HCT116 (cell line): ENCODE measurements around the gene PKNOX2. TPM values are rescaled to one million over a fixed set of nuclear protein-coding genes. Genes with fewer than 3 reads are reported as not detected.

Experiments
- ATAC-seq: fragments of 200-7000 bp; cut with Tn5 transposase; 2 replicates; pipeline ENCODE4 v1.9.1; 2020; ENCODE audit warnings: mild to moderate bottlenecking, moderate library complexity
- BruUV-seq: library from RNA; stranded (reverse); fragments of 400-500 nt; replicated peaks from 2 replicates; lab custom pipeline; 2021; lab: Mats Ljungman, UMichigan
- CTCF ChIA-PET: fragments of 300-600 bp; sonication (Branson Sonifier 250); formaldehyde crosslinking; loops from one replicate; lab custom pipeline; 2021; ENCODE audit warnings: antibody characterized with exemption; lab: Charles Lee
- POLR2A ChIA-PET: fragments of 300-600, 350-600 bp; sonication (Branson Sonifier 250); formaldehyde crosslinking; loops from one replicate; lab custom pipeline; 2021; ENCODE audit warnings: antibody characterized with exemption; lab: Charles Lee
- RAD21 ChIA-PET, 2 experiments: fragments of 300-600 bp; sonication (Branson Sonifier 250); formaldehyde crosslinking; loops; one replicate each; lab custom pipeline; 2023; ENCODE audit warnings: low total read pairs in 2 of 2; ENCODE audit not compliant: uncharacterized antibody in 2 of 2, unreplicated experiment in 2 of 2, low non-redundant PET in 1 of 2; lab: Charles Lee
- DNase-seq: peaks from one replicate; pipeline ENCODE4 v3.0.0-alpha.2; 2010; ENCODE audit warnings: low read depth, low spot score
- H2AFZ ChIP-seq: fragments of 200-600 bp; shearing (Covaris generic), sonication (generic); 2 replicates; pipeline ENCODE4 v1.6.1; 2017; ENCODE audit warnings: low read depth, mixed run types, mixed read lengths, antibody characterized with exemption, low read length; ENCODE audit not compliant: poor library complexity, severe bottlenecking
- H3K27ac ChIP-seq: 2 replicates; pipeline ENCODE4 v1.5.1; 2012; ENCODE audit warnings: low read depth, low read length
- H3K27me3 ChIP-seq: fragments of 200-600 bp; sonication (generic); 2 replicates; pipeline ENCODE4 v1.6.1; 2016; ENCODE audit warnings: mixed run types, low read length, mixed read lengths; ENCODE audit not compliant: insufficient read depth
- H3K36me3 ChIP-seq, 2 experiments: fragments of 200-500 bp in 1 of 2; fragments of 200-600 bp in 1 of 2; sonication (Bioruptor generic) in 1 of 2; sonication (generic) in 1 of 2; 2 replicates each; pipeline versions ENCODE4 v1.5.1 to v1.6.1; 2014 to 2016; ENCODE audit warnings: low read length in 2 of 2, inconsistent platforms in 1 of 2, mixed read lengths in 1 of 2, mixed run types in 1 of 2; ENCODE audit not compliant: insufficient read depth in 2 of 2, control insufficient read depth in 1 of 2
- H3K4me1 ChIP-seq, 2 experiments: fragments of 200-600 bp in 1 of 2; sonication (generic) in 1 of 2; 2 replicates each; pipeline versions ENCODE4 v1.5.1 to v1.6.1; 2012 to 2017; ENCODE audit warnings: low read length in 2 of 2, inconsistent platforms in 1 of 2, mild to moderate bottlenecking in 1 of 2, mixed read lengths in 1 of 2, mixed run types in 1 of 2, moderate library complexity in 1 of 2; ENCODE audit not compliant: insufficient read depth in 2 of 2, control insufficient read depth in 1 of 2
- H3K4me2 ChIP-seq: fragments of 200-600 bp; sonication (generic); 2 replicates; pipeline ENCODE4 v1.6.1; 2017; ENCODE audit warnings: mixed run types, low read length, mixed read lengths
- H3K4me3 ChIP-seq, 2 experiments: fragments of 200-600 bp in 1 of 2; sonication (generic) in 1 of 2; replicated peaks in 1 of 2; 2 replicates each; pipeline ENCODE4 v1.5.1; 2011 to 2016; ENCODE audit warnings: low read length in 2 of 2, control low read depth in 1 of 2, low read depth in 1 of 2, mild to moderate bottlenecking in 1 of 2, mixed read lengths in 1 of 2, mixed run types in 1 of 2
- H3K79me2 ChIP-seq: fragments of 200-600 bp; sonication (generic); 2 replicates; pipeline ENCODE4 v1.6.1; 2017; ENCODE audit warnings: mild to moderate bottlenecking, mixed run types, low read length, moderate library complexity, mixed read lengths; ENCODE audit not compliant: insufficient read depth
- H3K9ac ChIP-seq: fragments of 200-600 bp; sonication (generic); 2 replicates; pipeline ENCODE4 v1.6.1; 2016; ENCODE audit warnings: low read length, mixed read lengths
- H3K9me2 ChIP-seq: fragments of 200-600 bp; sonication (generic), shearing (Covaris generic); 2 replicates; pipeline ENCODE4 v1.6.1; 2017; ENCODE audit warnings: mixed run types, mild to moderate bottlenecking, moderate library complexity; ENCODE audit not compliant: insufficient read depth
- H3K9me3 ChIP-seq, 2 experiments: fragments of 200-500 bp in 1 of 2; fragments of 200-600 bp in 1 of 2; sonication (Bioruptor generic) in 1 of 2; sonication (generic) in 1 of 2; 2 replicates each; pipeline ENCODE4 v1.6.1; 2014 to 2017; ENCODE audit warnings: low read length in 2 of 2, mixed read lengths in 2 of 2, inconsistent platforms in 1 of 2, low read depth in 1 of 2, mild to moderate bottlenecking in 1 of 2, mixed run types in 1 of 2, moderate library complexity in 1 of 2; ENCODE audit not compliant: control insufficient read depth in 1 of 2, insufficient read depth in 1 of 2
- H4K20me1 ChIP-seq: fragments of 200-600 bp; sonication (generic), shearing (Covaris generic); 2 replicates; pipeline ENCODE4 v1.6.1; 2017; ENCODE audit warnings: mixed run types, mild to moderate bottlenecking, moderate library complexity; ENCODE audit not compliant: insufficient read depth
- CEBPB ChIP-seq: IDR thresholded peaks from 2 replicates; pipeline ENCODE4 v1.6.1; 2012; ENCODE audit warnings: low read depth
- ELF1 ChIP-seq: IDR thresholded peaks from 2 replicates; pipeline ENCODE4 v1.6.1; 2012; ENCODE audit warnings: low read depth, borderline replicate concordance
- JUND ChIP-seq: IDR thresholded peaks from 2 replicates; pipeline ENCODE4 v1.6.1; 2012
- POLR2AphosphoS5 ChIP-seq: IDR thresholded peaks from 2 replicates; pipeline ENCODE4 v1.6.1; 2011; ENCODE audit warnings: mild to moderate bottlenecking, low read depth, low read length, moderate library complexity
- RAD21 ChIP-seq: IDR thresholded peaks from 2 replicates; pipeline ENCODE4 v1.6.1; 2012; ENCODE audit warnings: low read depth, mild to moderate bottlenecking
- intact Hi-C: fragments of 100-400 bp; cut with micrococcal nuclease; formaldehyde crosslinking; loops from 2 replicates; pipeline ENCODE4 v1.10.0; 2022
- total RNA-seq: library from RNA; stranded (reverse); gene quantifications from one replicate; pipeline ENCODE4 v1.2.1, GENCODE V29; 2021; ENCODE audit not compliant: unreplicated experiment
- TF ChIP-seq, protein P1 (sequence below): IDR thresholded peaks from 2 replicates; pipeline ENCODE4 v1.6.1; 2011; ENCODE audit warnings: mild to moderate bottlenecking, low read length, moderate library complexity; ENCODE audit not compliant: insufficient replicate concordance; ENCODE audit errors: extremely low read depth
- TF ChIP-seq, protein P2 (sequence below), 3 experiments: fragments of 200-600 bp in 1 of 3; sonication (generic) in 1 of 3; IDR thresholded peaks in 2 of 3; conservative IDR thresholded peaks in 1 of 3; 2 replicates each; pipeline ENCODE4 v1.5.1; 2012 to 2017; ENCODE audit warnings: low read depth in 2 of 3, low read length in 2 of 3, antibody characterized with exemption in 1 of 3, borderline replicate concordance in 1 of 3, control low read depth in 1 of 3, mild to moderate bottlenecking in 1 of 3, mixed read lengths in 1 of 3, mixed run types in 1 of 3, moderate library complexity in 1 of 3; ENCODE audit not compliant: insufficient read depth in 1 of 3
- TF ChIP-seq, protein P3 (sequence below): IDR thresholded peaks from 2 replicates; pipeline ENCODE4 v1.6.1; 2012

Gene PKNOX2
- total RNA-seq, 1 experiment from 2014 or later, result 0.20 TPM

DNA sequence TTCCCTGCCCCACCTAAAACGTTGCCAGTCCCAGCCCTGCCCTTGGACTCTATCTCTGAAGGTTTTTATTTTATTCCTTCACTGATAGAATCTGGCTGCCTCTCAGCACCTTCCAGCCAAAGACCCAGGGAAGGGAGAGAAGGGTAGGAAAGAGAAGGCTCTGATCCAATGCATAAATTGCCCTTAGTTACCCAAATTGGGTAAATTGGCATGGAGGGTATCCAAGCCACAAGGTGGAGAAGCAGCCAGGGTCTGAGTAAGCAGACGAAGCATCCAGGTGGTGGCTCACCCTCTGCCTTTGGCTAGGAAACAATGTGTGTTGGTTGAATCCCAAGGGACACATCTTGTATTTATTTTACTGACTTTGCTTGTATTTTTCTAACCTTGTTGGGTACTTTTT lies 242.5 kb downstream of the PKNOX2 start:
- Histone ChIP-seq H2AFZ (no peak overlapping the region), H3K9ac (no peak overlapping the region), H3K27me3 (peaks cover 31% of the 10 kb centered on the region), H3K4me1 (peaks cover 0 to 9% of the 10 kb centered on the region in 2 experiments; a peak in 2 of 4 replicates), H3K27ac (no peak overlapping the region), H3K79me2 (no peaks in the 10 kb centered on the region), H3K36me3 (no peaks in the 10 kb centered on the region), H3K4me3 (no peak overlapping the region), H3K9me2 (no peaks in the 10 kb centered on the region), H3K9me3 (no peaks in the 10 kb centered on the region), H3K4me2 (no peak overlapping the region), H4K20me1 (no peaks in the 10 kb centered on the region)
- ATAC-seq, result no peak
- ChIA-PET CTCF (no interaction called here), POLR2A (no interaction called here), RAD21 (no interaction called here)
- BruUV-seq, result no TSS peak
- no peak for DNase-seq
- intact Hi-C loops, result loop anchor here (10.0 kb wide), 1 partner anchor 262 kb away; no protein-coding TSS in a partner anchor
- TF ChIP-seq, protein P1, sequence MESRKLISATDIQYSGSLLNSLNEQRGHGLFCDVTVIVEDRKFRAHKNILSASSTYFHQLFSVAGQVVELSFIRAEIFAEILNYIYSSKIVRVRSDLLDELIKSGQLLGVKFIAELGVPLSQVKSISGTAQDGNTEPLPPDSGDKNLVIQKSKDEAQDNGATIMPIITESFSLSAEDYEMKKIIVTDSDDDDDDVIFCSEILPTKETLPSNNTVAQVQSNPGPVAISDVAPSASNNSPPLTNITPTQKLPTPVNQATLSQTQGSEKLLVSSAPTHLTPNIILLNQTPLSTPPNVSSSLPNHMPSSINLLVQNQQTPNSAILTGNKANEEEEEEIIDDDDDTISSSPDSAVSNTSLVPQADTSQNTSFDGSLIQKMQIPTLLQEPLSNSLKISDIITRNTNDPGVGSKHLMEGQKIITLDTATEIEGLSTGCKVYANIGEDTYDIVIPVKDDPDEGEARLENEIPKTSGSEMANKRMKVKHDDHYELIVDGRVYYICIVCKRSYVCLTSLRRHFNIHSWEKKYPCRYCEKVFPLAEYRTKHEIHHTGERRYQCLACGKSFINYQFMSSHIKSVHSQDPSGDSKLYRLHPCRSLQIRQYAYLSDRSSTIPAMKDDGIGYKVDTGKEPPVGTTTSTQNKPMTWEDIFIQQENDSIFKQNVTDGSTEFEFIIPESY, result no peak
- TF ChIP-seq, protein P2, sequence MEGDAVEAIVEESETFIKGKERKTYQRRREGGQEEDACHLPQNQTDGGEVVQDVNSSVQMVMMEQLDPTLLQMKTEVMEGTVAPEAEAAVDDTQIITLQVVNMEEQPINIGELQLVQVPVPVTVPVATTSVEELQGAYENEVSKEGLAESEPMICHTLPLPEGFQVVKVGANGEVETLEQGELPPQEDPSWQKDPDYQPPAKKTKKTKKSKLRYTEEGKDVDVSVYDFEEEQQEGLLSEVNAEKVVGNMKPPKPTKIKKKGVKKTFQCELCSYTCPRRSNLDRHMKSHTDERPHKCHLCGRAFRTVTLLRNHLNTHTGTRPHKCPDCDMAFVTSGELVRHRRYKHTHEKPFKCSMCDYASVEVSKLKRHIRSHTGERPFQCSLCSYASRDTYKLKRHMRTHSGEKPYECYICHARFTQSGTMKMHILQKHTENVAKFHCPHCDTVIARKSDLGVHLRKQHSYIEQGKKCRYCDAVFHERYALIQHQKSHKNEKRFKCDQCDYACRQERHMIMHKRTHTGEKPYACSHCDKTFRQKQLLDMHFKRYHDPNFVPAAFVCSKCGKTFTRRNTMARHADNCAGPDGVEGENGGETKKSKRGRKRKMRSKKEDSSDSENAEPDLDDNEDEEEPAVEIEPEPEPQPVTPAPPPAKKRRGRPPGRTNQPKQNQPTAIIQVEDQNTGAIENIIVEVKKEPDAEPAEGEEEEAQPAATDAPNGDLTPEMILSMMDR (IDR thresholded peaks at IDR 0.05 in 2 of 3, conservative IDR thresholded peaks at IDR 0.05 in 1 of 3; ENCODE audit: borderline replicate concordance in 1 of 3, insufficient read depth in 1 of 3, low read depth in 2 of 3, low read length in 2 of 3), result no peak
- no peak for TF ChIP-seq CEBPB
- no peak for TF ChIP-seq POLR2AphosphoS5
- TF ChIP-seq ELF1, result no peak
- TF ChIP-seq, protein P3, sequence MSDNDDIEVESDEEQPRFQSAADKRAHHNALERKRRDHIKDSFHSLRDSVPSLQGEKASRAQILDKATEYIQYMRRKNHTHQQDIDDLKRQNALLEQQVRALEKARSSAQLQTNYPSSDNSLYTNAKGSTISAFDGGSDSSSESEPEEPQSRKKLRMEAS, result no peak
- no peak for TF ChIP-seq RAD21
- no peak for TF ChIP-seq JUND
